DMS79 treated with DMSO at 0.1 percent for 48 hours (cell line): ENCODE measurements around the gene MKNK2.
A peak's percentile ranks its signal among the peaks of the same experiment; 100 is the strongest.
"Not testable (repeated sequence)": the region's sequence is repeated elsewhere in the genome, so short reads cannot be mapped to it uniquely, and the experiment has no call there.

Experiments
- DNase-seq: peaks from one replicate; lab custom pipeline; 2025; lab: John Stamatoyannopoulos, UW

Gene MKNK2

GRCh38 chr19:2050991-2051772 is at the start of gene MKNK2:
TSS of gene MKNK2 (minus strand) at chr19:2051244. CDS start at chr19:2050851, 393 bp downstream.
- peak; percentile 81 for DNase-seq

DNA sequence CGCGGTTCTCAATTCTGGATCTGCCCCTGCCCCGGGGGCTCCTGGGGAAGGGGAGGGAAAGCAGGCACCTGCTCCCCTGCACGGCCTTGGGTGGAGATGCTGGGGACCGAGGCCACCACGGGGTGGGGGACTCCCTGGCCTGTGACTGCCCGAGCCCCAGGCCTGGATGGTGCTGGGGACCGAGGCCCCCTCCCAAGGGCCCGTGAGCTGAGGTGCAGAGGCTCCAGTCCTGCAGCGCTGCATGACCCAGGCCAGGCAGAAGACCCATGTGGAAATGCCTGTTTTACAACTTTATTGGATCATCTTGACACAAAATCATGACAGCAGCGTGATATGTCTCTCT is 49.6 kb upstream of the MKNK2 start:
- DNase-seq: no peak

GRCh38 chr19:2099937-2100718 is 49.1 kb upstream of the MKNK2 start:
- no peak for DNase-seq

- DNase-seq: no peak
Measured at GRCh38 chr19:2099054-2099501, 48.0 kb upstream of the MKNK2 start.

DNA sequence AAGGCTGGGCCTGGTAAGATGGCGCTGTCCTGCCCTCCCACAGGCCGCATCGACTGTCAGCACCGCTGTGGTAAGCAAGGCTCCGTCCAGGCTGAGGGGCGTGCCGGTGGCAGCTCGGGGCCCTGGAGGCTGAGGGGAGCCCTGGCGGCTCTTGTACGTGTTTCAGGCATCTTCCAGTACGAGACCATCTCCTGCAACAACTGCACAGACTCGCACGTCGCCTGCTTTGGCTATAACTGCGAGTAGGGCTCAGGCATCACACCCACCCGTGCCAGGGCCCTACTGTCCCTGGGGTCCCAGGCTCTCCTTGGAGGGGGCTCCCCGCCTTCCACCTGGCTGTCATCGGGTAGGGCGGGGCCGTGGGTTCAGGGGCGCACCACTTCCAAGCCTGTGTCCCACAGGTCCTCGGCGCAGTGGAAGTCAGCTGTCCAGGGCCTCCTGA is 46.9 kb upstream of the MKNK2 start:
- no peak for DNase-seq

DNA sequence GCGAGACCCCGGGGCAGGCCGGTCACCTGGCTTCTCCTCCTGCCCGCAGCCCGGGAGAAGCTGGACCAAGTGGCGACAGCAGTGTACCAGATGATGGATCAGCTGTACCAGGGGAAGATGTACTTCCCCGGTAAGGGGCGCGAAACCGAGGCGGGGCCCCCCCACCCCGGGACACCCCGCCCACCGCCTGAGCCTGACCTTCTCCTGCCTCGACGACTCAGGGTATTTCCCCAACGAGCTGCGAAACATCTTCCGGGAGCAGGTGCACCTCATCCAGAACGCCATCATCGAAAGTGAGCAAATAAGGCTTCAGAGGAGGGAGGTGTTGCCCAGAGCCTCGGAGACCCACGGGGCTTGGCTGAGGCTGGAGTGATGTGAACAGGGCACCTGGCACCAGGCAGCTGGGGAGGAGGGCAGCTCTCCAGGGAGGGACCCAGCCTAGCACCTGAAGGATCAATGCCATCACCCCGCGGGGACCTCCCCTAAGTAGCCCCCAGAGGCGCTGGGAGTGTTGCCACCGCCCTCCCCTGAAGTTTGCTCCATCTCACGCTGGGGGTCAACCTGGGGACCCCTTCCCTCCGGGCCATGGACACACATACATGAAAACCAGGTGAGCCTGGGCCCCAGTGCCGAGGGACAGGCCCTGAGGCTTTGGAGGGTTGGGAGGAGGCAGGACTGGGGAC is 46.3 kb upstream of the MKNK2 start:
- DNase-seq: peak; percentile 11

GRCh38 chr19:2096480-2097202 is 45.6 kb upstream of the MKNK2 start, which contains the start of gene IZUMO4:
TSS of gene IZUMO4 (plus strand) at chr19:2096915. CDS start at chr19:2096946, 31 bp downstream.
- DNase-seq: peak; percentile 91

- DNase-seq: peak; percentile 91
Measured at GRCh38 chr19:2096034-2096479, 45.0 kb upstream of the MKNK2 start, which contains the start of gene MOB3A. TSS of gene MOB3A (minus strand) at chr19:2096326. CDS start at chr19:2078560, 17,766 bp downstream.

- DNase-seq: not testable (repeated sequence)
Measured at GRCh38 chr19:2091926-2092525, 41.0 kb upstream of the MKNK2 start.

DNA sequence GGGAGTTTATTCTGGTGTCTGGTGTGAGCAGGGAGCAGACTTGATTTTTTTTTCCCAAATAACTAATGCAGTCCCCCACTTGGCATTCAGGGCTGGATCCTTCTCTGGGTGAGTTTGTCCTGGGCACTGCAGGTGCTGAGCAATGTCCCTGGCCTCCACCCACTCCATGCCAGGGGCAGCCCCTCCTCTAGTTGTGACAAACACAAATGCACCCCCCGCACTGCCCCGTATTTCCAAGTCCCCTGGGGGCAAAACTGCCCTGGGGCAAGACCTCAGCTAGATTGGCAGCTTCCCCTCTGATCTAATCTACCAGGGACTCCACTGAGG is 38.6 kb upstream of the MKNK2 start:
- no peak for DNase-seq

- no peak for DNase-seq
Measured at GRCh38 chr19:2089001-2089711, 38.1 kb upstream of the MKNK2 start.

- DNase-seq: no peak
Measured at GRCh38 chr19:2087621-2088100, 36.6 kb upstream of the MKNK2 start.

- not testable (repeated sequence) for DNase-seq
Measured at GRCh38 chr19:2086695-2087620, 35.9 kb upstream of the MKNK2 start.

DNA sequence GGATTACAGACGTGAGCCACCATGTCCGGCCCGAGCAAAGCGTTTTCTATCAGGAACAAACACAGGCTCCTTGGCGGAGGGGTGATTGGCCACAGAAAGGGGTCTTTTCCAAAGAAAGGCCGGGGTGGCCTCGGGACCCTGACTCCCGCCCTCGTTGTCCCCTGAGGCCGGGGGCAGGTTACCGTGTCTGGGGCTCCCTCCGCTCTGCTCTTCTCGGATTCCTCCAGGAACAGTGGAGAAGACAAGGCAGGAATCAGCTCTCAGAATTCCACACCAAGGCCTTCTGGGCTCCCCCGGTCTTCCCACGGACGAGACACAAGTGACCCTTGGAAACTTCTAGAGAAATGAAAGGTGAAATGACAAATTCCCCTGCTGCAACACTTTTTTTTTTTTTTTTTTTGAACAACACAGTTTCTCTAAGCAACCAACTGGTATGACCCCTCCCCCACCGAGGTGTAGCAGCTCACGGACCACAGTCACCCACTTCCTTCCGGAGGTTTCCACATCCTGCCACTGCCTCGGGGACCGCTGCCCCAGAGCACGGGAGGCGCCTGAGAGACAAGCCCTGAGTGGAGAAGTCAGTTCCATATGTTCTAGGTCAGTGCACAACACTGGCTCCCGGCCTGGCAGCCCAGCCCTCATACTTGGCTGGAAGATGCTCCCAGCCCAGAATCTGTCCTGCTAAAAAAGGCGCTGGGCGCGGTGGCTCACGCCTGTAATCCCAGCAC is 34.1 kb upstream of the MKNK2 start:
- no peak for DNase-seq

DNA sequence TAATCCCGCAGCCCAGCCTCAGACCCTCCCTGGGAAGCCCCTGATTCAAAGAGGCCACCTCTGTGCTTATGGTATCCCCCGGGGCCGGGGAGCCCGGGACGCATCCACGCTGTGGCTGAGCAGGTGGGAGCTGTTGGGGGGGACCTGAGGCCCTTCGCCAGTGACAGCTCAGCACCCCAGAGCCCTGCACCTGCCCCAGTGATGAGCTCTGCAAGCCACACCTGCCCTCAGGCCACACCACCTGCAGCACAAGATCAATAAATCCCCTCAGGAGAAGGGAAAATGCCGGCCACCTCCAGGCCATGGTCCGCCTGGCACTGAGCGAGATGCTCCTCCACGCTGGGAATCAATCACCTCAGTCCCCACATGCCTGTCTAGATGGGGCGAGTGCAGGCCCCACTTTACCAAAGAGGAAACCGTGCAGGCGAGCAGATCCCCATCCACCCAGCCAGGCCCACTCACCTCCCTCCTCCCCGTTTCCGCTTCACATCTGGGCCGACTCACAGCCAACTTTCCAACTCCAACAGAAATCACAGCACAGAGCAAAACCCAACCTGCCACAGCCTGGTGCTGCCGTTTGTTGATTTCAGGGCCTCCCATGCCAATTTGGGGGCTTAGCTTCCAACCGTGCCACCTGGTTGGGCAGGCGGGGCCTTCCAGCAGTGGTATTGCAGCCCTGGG is 32.3 kb upstream of the MKNK2 start:
- DNase-seq: no peak

- DNase-seq: no peak
Measured at GRCh38 chr19:2081873-2082810, 31.1 kb upstream of the MKNK2 start.
